Measurements from ENCODE around the gene GNB5.
"Not testable (repeated sequence)": the region's sequence is repeated elsewhere in the genome, so short reads cannot be mapped to it uniquely, and the experiment has no call there.

Gene GNB5

DNA sequence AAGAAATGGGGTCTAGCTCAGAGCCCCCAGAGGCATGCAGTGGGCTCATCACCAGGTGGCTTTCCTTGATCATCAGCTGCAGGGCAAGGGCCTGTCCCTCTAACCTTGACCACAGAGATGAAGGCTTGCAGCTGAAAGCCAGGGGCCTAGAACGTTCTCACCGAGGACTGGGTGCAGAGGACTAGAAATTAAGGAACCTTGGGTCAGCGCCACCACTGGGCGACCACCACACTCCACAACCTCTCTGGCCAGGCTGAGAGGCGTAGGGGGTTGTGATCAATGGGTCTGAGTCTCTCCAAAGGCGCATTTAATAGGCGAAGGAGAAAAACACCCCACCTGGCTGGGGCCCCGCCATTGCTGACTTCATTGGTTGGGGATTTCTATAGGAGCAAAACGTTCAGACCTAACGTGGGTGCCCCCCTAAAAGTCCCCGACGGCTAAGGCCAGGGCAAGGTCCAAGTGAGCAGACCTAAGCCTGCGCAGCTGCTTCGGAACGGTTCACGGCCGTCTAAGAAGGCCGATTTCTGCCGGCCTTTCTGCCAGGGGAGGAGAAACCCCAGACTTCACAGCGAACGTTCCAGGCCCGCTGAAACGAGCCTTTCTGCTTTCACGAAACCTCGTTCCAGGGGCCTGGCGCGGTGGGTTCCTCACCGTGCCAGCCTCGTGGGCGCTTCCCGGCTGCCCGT is 79.5 kb downstream of the GNB5 start:
- DNase-seq, result no peak

DNA sequence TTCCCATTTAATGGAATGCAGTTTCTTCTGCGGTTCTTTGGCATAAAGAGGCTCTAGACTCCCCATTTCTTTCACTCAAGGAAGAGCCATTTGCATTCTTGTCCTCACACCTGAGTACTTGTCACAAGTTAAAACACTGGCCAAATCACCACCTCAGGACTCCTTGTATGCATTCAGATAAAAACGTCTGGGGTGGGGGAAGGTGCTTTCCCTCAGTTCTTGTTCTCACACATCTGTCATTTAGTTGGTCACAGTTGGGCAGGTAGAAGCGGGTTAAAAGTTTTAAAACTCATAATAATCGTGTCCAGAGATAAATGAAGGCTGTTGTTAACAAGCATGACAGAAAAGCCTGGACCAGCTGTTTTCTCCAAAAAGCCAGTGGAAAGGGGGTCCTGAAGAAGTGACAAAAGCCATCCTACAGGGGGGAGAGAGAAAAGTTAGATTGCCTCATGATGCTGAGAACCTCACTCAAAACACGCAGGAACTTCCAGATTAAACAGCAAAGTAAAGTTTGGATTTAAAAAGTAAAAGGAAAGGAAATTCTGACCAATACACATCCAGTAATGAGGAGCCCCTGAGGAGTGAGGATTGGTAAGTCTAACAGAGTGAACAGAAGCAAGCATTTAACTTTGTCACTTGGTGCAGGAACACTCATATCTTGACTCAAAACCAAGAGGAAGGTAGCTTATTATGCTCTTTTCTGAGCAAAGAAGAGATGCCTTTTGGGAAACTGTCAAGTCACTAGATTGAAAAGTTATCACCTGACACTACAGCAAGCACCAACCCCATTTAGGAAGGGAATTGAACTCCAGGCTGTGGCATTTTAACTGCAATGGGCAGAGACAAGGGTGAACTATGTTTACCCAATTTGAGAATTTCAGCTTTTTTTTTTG is 81.4 kb downstream of the GNB5 start:
- DNase-seq, result no peak

DNA sequence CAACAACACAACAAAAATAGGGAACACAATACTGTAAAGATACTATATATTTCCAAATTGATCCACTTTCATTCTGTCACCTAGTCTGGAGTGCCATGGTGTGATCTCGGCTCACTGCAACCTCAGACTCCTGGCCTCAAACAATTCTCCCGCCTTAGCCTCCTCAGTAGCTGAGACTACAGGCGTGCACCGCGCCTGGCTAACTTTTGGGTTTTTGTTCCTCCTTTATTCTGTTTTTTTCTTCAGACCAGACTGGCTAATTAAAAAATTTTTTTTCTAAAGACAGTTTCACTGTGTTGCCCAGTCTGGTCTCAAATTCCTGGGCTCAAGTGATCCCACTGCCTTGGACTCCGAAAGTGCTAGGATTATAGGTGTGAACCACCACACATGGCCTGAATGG is 84.0 kb downstream of the GNB5 start:
- no peak for DNase-seq

GRCh38 chr15:52106641-52107040 is 84.6 kb downstream of the GNB5 start:
- DNase-seq, result no peak

- no peak for DNase-seq
Measured at GRCh38 chr15:52105846-52106245, 85.3 kb downstream of the GNB5 start.

DNA sequence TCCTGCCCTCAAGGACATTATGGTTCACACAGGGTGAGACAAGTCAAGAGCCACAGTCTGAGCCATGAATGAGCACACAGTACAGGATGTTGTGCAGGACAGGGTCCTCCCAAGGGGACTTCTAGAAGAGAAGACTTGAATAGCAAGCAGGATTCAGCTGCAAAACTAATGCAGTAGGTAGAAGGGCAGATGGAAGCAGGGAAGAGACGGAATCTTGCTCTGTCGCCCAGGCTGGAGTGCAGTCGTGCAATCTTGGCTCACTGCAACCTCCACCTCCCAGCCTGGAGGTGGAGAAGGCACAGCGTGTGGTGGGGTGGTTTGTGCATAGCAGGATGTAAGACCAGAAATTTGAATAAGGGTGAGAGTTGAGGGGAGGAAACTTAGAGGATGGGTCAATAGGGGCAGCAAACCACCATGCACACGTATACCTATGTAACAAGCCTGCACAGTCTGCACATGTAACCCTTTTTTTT is 86.6 kb downstream of the GNB5 start:
- DNase-seq, result no peak

- DNase-seq, result no peak
Measured at GRCh38 chr15:52103217-52104207, 87.7 kb downstream of the GNB5 start.

DNA sequence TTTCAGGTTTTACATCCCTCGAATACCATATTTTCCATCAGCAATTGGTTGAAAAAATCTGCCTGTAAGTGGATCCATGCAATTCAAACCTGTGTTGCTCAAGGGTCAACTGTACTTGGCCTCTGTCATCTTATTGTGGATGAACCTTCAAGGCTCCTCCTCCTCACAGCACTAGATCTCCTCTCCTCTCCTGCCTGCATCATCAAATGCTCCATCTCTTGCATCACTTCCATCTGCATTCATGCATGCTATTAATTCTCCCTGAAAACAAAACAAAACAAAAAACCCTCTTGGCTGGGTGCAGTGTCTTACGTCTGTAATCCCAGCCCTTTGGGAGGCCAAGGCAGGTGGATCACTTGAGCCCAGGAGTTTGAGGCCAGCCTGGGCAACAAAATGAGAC is 88.7 kb downstream of the GNB5 start:
- no peak for DNase-seq

DNA sequence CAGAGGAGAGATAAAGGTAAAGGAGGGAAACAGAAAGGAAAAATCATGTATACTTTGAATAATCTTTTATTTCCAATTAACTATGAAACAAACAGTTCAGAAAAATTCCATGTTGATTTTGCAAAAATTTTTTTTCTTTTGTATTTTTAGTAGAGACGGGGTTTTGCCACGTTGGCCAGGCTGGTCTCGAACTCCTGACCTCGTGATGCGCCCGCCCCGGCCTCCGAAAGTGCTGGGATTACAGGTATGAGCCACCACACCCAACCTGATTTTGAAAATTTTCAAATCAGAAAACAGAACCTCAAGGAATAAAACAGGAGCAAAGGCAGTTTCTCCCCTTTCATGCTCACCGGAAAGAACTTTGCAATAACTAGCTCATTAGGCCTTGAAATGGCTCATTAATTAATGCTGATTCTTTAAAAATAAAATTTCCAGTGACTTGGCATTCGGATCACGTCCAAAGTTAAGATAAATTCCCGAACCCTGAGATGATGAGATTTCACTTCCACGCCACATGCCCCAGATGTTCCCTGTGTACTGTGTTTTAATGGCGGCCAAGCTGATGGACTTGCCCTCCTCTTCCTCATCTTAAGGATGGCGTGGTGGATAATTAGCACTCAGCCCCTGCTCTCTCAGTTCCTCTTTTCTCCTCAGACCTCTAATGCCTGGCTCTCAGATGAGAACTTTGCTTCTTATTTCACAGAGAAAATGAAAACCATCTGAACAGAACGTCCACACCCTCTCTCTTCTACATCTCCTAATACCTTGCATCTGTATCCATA is 89.5 kb downstream of the GNB5 start:
- DNase-seq, result no peak

DNA sequence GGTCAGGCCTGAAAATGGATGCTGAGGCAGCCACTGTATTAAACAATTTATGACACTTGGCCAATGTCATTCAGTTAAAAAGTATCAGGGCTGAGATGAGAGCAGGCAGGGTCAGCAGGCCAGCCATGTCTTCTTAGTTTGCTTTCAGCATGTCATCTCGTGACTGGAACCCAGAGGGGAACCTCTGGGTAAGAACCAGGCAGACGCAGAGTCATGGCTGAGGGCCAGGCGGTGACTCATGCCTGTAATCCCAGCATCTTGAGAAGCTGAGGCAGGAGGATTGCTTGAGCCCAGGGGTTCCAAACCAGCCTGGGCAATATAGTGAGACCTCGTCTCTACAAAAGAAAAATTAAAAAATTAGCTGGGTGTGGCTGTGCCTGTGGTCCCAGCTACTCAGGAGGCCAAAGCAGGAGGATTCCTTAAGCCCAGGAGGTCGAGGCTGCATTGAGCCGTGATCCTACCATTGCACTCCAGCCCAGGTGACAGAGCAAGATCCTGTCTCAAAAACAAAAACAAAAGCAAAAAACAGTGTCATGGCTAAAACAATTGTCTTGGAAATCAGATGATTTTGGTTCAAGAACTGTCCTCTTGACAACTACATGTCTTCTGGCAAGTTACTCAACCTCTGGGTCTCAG is 90.3 kb downstream of the GNB5 start:
- no peak for DNase-seq

GRCh38 chr15:52099651-52100272 is 91.4 kb downstream of the GNB5 start:
- DNase-seq, result no peak

DNA sequence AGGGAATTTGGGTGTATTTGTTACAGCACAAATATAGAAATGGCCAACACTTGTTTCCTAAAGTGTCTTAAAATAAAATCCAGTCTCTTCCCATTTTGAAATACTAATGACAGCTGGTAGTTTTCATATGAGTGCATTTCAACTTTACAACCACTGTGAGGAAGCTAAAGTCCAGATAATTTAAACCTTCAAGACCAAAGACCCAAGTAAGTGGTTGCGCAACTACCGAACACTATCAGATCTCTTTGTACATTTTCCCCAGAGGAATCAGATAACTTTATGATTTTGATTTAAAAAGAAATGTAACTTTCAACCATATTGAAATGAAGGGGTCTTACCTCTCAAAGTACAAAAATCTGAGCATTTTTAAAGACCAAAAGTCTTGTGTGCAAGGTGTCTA is 92.9 kb downstream of the GNB5 start:
- DNase-seq, result no peak

- DNase-seq, result no peak
Measured at GRCh38 chr15:52097180-52097579, 94.0 kb downstream of the GNB5 start.

DNA sequence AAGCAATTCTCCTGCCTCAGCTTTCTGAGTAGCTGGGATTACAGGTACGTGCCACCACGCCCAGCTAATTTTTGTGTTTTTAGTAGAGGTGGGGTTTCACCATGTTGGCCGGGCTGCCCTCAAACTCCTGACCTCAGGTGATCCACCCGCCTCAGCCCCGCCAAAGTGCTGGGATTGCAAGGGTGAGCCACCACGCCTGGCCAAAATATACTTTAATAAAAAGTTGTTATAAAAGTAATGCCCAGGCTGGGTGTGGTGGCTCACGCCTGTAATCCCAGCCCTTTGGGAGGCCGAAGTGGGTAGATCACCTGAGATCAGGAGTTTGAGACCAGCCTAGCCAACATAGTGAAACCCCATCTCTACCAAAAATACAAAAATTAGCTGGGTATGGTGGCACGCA is 94.7 kb downstream of the GNB5 start:
- DNase-seq, result not testable (repeated sequence)

DNA sequence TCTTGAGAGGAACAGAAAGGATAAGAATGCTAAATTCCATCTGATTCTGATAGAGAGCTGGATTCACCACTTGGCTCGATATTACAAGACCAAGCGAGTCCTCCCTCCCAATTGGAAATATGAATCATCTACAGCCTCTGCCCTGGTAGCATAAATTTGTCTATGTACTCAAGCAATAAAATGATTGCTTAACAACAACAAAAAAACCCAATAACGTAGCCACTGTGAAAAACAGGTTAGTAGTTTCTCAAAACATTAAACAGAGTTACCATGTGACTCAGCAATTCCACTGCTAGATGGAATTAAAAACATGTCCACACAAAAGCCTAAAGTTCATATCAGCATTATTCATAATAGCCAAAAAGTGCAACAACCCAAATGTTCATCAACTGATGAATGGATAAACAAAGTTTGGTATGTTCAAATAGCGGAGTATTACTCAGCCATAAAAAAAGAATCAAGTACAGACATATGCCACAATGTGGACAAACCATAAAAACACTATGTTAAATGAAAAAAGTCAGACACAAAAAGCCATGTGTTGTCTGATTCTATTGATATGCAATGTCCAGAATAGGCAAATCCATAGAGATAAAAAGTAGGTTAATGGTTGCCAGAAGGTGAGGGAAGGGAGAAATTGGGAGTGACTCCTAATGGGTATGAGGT is 95.5 kb downstream of the GNB5 start:
- no peak for DNase-seq

- no peak for DNase-seq
Measured at GRCh38 chr15:52094811-52095584, 96.2 kb downstream of the GNB5 start.

DNA sequence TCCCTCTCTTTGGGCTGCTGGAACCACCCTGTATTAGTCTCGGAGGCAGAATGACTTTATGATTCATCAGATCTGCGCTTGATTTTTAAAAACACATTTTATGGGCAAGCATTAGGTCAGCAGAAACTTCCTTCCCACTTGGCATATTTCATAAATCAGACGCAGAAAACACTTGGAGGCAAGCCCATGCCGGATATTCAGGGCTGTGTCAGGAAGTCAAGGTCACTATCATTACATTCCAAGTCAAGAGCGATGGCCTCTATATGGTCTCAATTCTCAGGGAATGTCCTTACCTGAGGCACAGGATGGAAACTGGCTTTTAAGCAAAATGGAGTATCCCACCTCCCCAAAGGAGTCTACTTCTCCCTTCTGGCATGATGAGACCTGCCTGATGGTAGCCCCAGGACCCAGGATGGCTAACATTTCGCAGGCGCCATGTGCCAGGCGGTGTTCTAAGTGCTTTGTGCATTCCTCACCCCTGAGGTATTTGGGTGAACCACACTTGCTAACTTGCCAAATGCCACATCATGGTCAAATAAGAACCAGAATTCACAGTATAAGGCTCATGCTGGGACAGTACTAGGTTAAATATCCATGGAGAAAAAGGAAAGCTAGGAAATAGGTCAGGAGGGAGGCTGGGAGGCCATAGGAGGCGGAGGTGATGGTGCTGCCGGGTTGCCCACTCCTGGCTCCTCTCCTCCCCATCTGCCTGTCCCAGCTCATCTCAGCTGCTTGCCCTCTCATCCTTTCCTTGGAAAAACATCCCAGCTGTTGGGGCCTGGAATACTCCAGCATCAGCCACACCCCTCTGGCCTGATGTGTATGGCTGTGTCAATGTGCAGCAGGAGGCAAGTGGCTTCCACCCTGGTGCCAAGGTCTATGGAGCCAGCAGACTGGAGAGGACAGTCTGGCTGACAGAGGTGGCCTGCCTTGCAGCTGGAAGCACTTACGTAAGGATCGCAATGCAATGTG is 97.4 kb downstream of the GNB5 start:
- DNase-seq, result no peak

- DNase-seq, result no peak
Measured at GRCh38 chr15:52093167-52093538, 98.0 kb downstream of the GNB5 start.

- DNase-seq, result no peak
Measured at GRCh38 chr15:52090193-52090592, 101.0 kb downstream of the GNB5 start.
